ENCODE results near the gene FOXD1.
"Not testable (repeated sequence)": the region's sequence is repeated elsewhere in the genome, so short reads cannot be mapped to it uniquely, and the experiment has no call there.

Gene FOXD1

DNA sequence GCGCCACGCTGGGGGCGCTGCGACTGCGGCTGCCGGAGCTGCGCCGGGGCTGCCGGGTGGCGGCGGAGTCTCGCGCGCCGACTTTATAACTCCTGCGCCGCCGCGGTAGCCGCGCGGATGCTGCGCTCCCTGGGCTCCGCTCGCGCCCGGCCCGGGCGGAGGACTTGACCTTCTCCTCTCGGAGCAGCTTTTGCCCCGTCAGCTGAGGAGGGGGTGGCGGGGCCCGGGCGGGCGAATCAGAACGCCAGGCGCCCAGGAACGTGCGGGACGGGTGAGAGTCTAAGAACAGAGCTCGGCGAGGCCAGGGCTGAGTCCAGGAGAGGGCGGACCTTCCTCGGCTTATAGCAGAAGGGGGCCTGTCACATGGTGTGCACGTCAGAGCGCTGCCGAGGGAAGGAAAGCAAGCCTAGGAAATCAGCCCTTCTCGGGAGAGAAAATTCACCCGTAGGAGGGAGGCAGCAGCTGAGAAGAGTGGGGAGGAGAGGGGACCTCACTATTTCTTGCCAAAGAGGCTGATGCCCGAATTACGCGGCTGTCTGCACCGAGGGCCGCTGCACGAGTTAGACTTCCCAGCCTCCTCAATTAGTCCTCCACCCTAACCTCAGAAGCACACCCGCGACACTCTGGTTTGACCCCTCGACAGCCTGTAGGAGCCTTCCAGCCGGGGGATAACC is at the start of gene FOXD1:
Gene FOXD1 (minus strand): TSS at position 315 of the 674 bp plus-strand sequence. CDS start 415 bp downstream, outside the sequence.
- no peak for DNase-seq (ENCODE audit: low read depth in 2 of 2)

DNA sequence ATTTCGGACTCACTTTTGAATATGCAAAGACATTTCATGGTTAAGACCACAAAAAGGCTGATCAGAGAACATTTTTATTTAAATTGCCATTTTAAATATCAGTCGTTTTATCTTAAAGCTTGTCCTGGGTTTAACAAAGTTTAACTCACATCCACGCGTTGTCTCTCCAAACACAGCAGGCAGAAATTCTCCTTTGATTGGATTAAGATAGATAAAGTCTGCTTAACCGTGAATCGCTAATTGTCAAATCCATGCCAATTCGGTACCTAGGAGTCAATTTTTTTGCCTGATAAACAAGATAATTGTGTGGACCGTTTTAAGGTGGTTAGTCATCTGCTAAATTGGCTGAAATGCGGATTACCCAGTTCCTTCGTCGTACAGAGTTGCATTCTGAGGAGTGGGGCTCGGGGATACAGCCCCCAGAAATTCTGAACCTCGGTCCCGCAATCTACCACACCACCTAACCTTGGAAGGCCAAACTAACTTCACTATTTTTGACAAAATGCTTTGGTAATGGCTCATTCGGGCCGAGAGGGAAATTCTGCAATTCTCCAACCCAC is 49.0 kb upstream of the FOXD1 start:
- no peak for DNase-seq (ENCODE audit: low read depth in 2 of 2)

DNA sequence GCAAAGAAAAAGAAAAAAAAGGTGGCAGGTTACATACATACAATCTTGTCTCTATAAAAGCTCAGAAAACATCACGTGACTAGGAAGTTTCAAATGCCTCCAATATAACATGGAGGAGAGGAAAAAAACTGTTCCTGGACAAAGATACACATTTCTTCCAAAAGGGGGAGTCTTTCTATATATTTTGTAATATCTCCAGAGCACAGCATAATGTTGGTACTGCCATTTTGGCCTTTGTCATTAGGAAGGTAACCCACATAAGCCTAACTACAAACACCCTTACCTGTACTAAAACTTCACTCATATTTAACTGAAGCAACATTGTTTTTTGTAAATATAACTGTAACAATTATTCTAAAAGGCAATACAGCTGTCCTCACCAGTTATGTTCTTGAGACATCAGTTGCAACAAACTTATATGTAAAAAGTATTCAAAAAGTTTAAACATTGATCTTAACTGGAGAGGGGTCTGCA is 48.4 kb upstream of the FOXD1 start:
- no peak for DNase-seq (ENCODE audit: low read depth in 2 of 2)

DNA sequence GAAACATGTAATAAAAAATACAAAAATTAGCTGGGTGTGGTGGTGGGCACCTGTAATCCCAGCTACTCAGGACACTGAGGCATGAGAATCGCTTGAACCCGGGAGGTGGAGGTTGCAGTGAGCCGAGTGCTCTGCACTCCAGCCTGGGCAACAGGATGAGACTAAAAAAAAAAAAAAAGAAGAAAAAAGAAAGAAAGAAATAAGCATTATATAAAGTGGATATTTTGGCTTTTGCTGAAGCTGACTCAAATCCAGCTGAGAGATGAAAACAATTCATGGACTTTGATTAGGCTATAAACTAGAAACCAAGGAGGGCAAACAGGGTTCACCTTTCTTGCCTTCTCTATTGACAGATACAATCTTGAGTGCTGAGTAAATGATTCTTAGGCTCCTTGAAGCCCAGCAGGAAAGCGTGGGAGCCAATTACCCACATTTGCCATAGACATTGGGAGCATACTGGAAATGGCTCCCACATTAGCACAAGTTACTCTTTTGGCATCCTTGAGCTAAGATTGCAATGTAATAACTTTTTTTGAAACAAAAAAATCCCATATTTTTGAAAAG is 47.3 kb upstream of the FOXD1 start:
- DNase-seq (ENCODE audit: low read depth in 2 of 2) = no peak

DNA sequence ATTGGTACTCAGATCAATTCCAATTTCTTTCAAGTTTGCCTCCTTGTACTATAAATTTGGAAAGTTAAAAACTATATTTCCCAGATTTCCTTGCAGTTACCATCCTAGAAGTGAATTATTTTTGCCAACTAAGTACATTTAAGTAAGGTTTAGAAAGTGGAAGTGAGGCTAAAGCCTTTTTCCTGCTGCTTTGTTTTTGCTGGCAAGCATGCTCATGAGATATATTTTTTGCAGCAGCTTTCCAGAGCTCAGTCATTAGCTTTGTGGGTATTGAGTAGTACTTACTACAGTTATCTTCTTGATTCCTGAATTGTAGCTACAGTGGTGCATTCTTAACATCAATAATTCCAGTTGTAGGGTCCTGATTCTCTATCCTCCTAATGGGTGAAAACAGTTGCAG is 46.1 kb upstream of the FOXD1 start:
- no peak for DNase-seq (ENCODE audit: low read depth in 2 of 2)

DNA sequence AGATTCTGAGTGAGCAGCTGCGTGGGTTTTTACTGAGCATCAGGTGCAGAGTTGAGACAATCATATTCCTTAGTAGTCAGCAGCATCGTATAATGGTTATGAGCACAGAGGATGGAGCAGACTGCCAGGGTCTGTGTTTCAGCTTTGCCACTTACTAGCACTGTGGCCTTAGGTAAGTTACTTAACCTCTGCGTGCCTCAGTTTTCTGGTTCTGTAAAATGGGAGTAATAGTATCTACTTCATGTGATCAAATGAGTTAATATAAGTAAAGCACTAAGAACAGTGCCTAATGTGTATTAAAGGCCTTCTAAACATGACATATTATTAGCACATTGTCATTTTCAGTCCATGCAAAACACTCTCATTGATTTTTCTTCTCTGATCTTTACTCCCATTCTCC is 44.8 kb upstream of the FOXD1 start:
- DNase-seq (ENCODE audit: low read depth in 2 of 2) = no peak

DNA sequence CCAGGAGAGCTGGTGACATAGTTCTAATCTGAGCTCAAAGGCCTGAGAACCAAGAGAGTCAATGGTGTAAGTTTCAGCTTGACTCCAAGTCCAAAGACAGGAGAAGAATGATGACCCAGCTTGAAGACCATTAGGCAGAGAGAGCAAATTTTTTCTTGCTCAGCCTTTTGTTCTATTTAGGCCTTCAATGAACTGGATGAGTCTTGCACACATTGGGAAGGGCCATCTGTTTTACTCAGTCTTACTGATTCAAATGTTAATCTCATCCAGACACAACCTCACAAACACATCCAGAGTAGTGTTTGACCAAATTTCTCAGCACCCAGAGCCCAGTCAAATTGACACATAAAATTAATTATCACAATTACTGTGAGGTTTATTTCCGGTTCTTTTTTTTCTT is 42.6 kb upstream of the FOXD1 start:
- no peak for DNase-seq (ENCODE audit: low read depth in 2 of 2)

DNA sequence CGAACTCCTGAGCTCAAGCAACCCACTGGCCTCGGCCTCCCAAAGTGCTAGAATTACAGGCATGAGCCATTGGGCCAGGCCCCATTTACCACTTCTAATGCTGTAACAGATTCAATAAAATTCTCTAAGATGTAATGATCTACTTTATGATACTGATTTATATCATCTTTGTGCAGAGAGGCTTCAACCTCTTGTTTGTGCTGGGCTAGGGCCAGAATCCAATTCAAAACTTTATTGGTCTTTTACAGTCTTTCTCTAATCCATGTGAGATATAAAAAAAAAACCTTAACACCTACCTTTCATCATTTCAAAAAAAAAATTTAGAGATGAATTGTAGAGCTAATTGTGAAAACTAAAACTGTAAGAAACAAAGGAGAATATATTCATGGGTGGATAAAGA is 41.5 kb upstream of the FOXD1 start:
- no peak for DNase-seq (ENCODE audit: low read depth in 2 of 2)

DNA sequence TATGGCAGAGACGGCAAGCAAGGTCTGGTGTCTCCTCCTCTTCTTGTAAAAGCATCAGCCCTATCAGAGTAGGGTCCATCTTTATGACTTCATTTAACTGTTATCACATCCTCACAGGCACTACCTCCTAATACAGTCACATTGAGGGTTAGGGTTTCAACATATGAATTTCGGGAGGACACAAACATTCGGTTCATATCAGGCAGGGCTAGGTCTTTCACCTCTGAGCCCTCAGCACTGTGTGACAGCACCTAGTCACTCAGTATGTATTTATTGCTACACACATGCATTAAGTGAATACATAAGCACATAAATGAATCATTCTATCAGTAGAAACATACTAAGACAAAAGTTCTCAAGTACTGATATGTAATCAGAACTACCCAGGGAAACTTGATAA is 40.2 kb upstream of the FOXD1 start:
- DNase-seq (ENCODE audit: low read depth in 2 of 2) = no peak

DNA sequence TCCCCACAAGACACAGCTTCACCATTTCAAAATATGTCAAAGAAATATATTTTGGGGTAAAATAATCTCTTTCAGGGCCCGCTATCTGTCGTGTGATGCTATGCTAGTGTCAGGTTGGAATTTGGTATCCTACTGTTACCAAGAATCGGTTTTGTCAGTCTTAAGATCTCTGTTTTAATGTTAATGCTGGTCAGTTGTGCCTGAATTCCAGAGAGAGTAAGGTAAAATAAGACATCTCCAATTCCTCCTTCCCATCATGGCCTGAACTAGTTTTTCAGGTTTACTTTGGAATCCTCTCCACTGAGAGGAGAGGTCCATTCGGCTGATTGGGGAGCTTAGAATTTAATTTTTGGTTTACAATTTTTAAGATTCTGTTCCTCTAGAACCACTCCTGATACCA is 39.2 kb upstream of the FOXD1 start:
- DNase-seq (ENCODE audit: low read depth in 2 of 2) = no peak

DNA sequence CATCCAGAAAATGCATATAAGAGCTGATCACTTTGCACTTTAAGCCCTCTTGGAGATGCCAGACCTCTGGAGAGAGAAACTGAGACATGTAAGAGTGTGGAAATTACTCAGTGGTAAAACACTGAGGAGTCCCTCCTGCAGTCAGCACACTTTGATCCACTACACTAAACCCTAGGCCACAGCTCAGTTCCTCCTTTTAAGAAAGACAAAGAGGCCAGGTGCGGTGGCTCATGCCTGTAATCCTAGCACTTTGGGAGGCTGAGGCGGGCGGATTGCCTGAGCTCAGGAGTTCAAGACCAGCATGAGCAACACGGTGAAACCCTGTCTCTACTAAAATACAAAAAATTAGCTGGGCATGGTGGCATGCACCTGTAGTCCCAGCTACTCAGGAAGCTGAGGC is 38.7 kb upstream of the FOXD1 start:
- not testable (repeated sequence) for DNase-seq (ENCODE audit: low read depth in 2 of 2)

DNA sequence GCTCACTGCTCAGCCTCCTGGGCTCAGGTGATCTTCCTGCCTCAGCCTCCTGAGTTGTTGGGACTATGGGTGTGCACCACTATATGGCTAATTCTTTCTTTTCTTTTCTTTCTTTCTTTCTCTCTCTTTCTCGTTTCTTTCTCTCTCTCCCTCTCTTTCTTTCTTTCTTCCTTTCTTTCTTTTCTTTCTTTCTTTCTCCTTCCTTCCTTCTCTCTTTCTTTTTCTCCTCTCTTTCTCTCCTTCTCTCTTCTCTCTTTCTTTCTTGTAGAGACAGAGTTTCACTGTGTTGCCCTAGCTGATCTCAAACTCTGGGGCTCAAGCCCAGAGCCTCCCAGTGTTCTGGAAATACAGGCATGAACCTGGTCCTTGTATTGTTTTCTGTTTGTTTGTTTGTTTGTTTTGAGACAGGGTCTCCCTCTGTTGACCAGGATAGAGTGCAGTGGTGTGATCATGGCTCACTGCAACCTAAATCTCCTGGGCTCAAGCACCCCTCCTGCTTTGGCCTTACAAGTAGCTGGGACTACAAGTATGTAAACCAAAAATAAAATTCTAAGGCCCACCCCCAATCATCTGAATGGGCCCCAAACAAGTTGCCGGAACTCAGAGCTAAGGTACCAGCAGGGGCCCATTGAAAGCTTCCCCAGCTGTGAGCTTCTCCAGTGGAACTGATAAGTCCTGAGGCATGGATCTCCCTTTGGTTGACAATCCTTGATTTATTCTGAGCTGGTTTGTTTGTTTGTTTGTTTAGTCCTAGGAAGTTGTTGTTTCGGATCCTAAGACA is 37.7 kb upstream of the FOXD1 start:
- DNase-seq (ENCODE audit: low read depth in 2 of 2) = no peak

DNA sequence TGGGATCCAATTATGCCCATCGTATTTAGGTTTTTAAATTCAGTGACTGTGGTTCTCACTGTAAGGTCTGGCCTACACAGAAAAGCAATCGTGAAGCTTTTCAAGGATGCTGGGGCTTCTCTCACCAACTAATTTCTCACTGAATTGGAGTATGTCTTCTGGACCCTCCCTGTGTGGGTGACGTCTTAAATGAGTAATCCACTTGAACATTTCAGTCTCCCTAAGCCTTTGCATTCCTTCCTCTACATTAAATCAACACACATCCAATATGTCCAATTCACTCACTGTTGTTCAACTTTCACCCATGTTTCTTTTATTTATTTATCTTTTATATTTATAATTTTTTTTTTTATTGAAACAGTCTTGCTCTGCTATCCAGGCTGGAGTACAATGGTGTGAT is 37.1 kb upstream of the FOXD1 start:
- DNase-seq (ENCODE audit: low read depth in 2 of 2) = no peak

DNA sequence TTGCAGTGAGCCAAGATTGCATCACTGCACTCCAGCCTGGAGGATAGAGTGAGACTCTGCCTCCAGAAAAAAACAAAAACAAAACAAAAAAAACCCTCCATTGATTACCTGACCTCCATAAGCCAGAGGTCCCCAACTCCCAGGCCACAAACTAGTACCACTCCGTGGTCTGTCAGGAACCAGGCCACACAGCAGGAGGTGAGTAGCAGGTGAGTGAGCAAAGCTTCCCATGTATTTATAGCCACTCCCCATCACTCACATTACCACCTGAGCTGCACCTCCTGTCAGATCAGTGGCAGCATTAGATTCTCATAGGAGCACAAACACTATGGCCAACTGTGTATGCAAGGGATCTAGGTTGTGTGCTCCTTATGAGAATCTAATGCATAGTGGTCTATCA is 35.9 kb upstream of the FOXD1 start:
- DNase-seq (ENCODE audit: low read depth in 2 of 2) = no peak

DNA sequence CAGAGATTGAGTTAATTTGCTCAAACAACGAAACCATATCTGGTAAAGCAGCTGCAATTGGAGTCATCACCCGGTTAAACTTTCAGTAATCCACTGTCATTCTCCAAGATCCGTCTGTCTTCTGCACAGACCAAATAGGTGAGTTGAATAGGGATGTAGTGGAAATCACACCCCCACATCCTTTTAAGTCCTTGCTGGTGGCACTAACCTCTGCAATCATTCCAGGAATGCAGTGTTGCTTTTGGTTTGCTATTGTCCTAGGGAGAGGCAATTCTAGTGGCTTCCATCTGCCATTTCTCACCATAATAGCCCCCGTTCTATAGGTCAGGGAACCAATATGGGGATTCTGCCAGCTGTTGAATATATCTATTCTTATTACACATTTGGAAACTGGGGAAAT is 35.1 kb upstream of the FOXD1 start:
- no peak for DNase-seq (ENCODE audit: low read depth in 2 of 2)

DNA sequence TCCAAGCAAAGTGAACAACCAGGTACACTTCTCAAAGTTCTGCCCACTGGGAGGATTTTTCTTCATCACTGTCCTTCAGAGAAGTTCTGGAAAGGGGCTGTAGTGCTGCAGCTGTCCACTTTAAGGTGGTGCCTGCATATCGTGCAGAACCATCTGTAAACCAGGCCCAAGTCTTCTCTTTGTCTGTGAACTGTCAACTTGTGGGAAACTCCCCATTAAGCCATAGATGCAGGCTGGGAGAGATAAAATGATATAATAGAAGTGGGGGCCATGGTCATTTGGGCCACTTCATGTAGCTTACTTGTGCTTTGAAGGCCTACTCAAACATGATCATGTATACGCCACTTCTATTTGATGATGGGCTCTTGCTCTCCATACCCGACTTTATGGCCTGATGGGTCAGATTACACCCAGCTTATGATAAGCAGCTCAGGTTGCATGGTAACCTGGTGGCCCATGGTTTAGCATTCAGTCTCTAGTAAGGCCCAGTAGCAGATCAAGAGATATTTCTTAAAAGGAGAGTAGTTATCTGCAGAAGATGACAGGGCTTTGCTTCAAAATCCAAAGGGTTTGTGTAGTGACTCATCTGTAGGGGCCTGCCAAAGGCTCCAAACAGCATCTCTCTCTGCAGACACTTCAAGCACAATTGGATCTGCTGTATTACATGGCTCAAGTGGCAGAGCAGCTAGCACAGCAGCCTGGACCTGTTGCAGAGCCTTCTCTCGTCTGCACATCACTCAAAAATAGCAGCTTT is 34.0 kb upstream of the FOXD1 start:
- DNase-seq (ENCODE audit: low read depth in 2 of 2) = no peak

DNA sequence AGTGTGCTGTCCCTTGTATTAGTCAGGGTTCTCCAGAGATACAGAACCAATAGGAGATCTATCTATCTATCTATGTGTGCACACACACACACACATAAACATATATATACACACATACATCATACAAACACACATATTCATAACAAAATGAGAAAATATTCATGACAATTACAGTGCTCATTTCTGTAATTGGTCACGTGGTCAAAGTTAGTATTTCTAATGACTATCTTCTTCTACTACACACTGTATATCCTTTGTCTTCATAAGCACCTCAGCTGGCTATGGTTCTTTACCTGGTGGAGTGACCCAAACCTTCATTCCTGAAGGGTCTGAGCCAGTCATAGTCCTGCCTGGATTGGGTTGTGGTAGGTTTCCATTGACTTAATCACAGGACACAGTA is 31.9 kb upstream of the FOXD1 start:
- no peak for DNase-seq (ENCODE audit: low read depth in 2 of 2)

DNA sequence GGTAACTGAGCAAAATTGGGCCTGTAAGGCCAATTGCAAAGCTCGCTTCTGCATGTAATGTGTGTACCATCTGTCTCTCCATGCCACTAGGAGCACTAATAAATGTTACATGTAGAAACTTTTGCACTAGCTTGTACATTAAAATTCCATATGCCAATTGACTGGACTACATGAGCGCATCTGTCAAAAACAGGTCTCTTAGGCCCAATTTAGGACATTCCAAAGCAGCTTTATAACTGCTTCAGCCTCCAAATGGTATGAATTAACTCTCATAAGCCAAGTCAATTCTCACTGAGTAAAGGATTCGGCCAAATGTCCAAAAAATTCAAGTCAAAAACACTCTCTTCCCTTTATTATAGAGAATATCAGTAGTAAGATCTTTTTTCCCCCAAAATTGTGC is 23.5 kb upstream of the FOXD1 start:
- DNase-seq (ENCODE audit: low read depth in 2 of 2) = no peak

DNA sequence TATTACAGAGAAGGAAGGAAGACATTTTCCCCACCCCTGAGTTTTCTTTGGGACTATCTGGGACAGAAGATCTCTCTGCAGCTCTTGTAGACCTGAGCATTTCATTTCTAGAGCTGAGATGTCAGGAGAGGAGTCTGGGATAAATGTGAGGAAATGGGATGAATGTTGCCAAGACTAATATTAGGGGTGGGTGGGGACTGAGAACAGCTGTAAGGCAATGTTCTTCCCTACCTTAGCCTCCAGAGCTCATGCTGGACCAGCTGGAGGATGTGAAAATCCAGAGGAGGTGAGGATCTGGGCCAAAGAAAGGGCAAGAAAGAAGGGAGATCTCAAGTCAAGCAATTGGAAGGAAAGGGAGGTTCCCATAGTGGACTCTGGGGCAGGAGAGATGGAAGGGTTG is 23.1 kb upstream of the FOXD1 start:
- no peak for DNase-seq (ENCODE audit: low read depth in 2 of 2)

DNA sequence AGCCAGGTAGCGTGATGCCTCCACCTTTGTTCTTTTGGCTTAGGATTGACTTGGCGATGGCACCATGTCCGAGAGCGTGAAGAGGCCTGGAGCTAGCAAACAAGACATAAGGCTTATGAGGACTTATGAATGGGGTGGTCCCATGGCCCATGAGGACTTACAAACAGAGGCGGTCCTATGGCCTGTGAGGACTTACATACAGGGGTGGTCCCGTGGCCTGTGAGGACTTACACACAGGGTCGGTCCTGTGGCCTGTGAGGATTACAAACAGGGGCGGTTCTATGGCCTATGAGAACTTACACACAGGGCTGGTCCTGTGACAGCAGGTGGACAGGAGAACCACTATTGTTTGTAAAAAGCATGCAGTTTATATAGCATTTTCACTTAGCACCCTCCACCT is 21.3 kb upstream of the FOXD1 start:
- DNase-seq (ENCODE audit: low read depth in 2 of 2) = no peak

DNA sequence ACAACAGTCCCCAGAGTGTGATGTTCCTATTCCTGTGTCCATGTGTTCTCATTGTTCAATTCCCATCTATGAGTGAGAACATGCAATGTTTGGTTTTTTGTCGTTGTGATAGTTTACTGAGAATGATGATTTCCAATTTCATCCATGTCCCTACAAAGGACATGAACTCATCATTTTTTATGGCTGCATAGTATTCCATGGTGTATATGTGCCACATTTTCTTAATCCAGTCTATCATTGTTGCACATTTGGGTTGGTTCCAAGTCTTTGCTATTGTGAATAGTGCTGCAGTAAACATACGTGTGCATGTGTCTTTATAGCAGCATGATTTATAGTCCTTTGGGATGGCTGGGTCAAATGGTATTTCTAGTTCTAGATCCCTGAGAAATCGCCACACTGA is 20.1 kb upstream of the FOXD1 start:
- not testable (repeated sequence) for DNase-seq (ENCODE audit: low read depth in 2 of 2)

All from stimulated activated CD8-positive, alpha-beta memory T cell treated with anti-CD3 and anti-CD28 coated beads, Interleukin-2, amount 100 ng/mL, for 1 hour (primary cell).